HG02840 (cell line): ENCODE measurements around the gene SLC4A8.
"Not testable (repeated sequence)": the region's sequence is repeated elsewhere in the genome, so short reads cannot be mapped to it uniquely, and the experiment has no call there.

Source experiments
- ATAC-seq: cut with Tn5 transposase; IDR thresholded peaks from one replicate; pipeline ENCODE4 v1.9.1; 2021; ENCODE audit warnings: mild to moderate bottlenecking, moderate library complexity, moderate number of reproducible peaks; ENCODE audit not compliant: unreplicated experiment, low FRiP score

Gene SLC4A8

GRCh38 chr12:51470116-51470515, 45.5 kb downstream of the SLC4A8 start:
- no peak for ATAC-seq

GRCh38 chr12:51471111-51471864, 46.7 kb downstream of the SLC4A8 start:
- no peak for ATAC-seq

GRCh38 chr12:51472984-51473383, 48.4 kb downstream of the SLC4A8 start:
- no peak for ATAC-seq

- no peak for ATAC-seq
Measured at GRCh38 chr12:51473947-51474346, 49.3 kb downstream of the SLC4A8 start.

GRCh38 chr12:51475543-51475942, 50.9 kb downstream of the SLC4A8 start:
- no peak for ATAC-seq

- ATAC-seq: no peak
Measured at GRCh38 chr12:51480978-51481377, 56.3 kb downstream of the SLC4A8 start.

GRCh38 chr12:51482929-51483697, 58.5 kb downstream of the SLC4A8 start:
- no peak for ATAC-seq

- no peak for ATAC-seq
Measured at GRCh38 chr12:51484119-51484518, 59.5 kb downstream of the SLC4A8 start.

- ATAC-seq: no peak
Measured at GRCh38 chr12:51488281-51488680, 63.6 kb downstream of the SLC4A8 start.

- ATAC-seq: no peak
Measured at GRCh38 chr12:51493281-51493680, 68.7 kb downstream of the SLC4A8 start.

GRCh38 chr12:51496895-51497294, 72.3 kb downstream of the SLC4A8 start:
- no peak for ATAC-seq

GRCh38 chr12:51504851-51505250, 80.2 kb downstream of the SLC4A8 start:
- no peak for ATAC-seq

- no peak for ATAC-seq
Measured at GRCh38 chr12:51505360-51506105, 80.9 kb downstream of the SLC4A8 start.

- ATAC-seq: no peak
Measured at GRCh38 chr12:51507178-51507577, 82.5 kb downstream of the SLC4A8 start.

GRCh38 chr12:51508285-51508684, 83.7 kb downstream of the SLC4A8 start:
- no peak for ATAC-seq

GRCh38 chr12:51511546-51512260, 87.1 kb downstream of the SLC4A8 start:
- ATAC-seq: no peak

- no peak for ATAC-seq
Measured at GRCh38 chr12:51512438-51512837, 87.8 kb downstream of the SLC4A8 start.

- ATAC-seq: not testable (repeated sequence)
Measured at GRCh38 chr12:51515037-51515436, 90.4 kb downstream of the SLC4A8 start.

- no peak for ATAC-seq
Measured at GRCh38 chr12:51517316-51517715, 92.7 kb downstream of the SLC4A8 start.

- ATAC-seq: no peak
Measured at GRCh38 chr12:51517800-51518199, 93.2 kb downstream of the SLC4A8 start.

- ATAC-seq: no peak
Measured at GRCh38 chr12:51519755-51520154, 95.1 kb downstream of the SLC4A8 start.
